Pancreas (tissue), 10 donors: ENCODE results near the gene LRRC8D. TPM values are rescaled to one million over a fixed set of nuclear protein-coding genes. Genes with fewer than 3 reads are reported as not detected.

Experiments
- ATAC-seq, 4 donors: fragments of 200-7000 bp; cut with Tn5 transposase; one replicate each; pipeline versions ENCODE4 v1.8.0 to v1.9.1; 2020; ENCODE audit warnings: mild to moderate bottlenecking in 4 of 4, moderate library complexity in 4 of 4
- DNase-seq, 6 donors: peaks; one replicate each; pipeline ENCODE4 v3.0.0-alpha.2; 2020
- FAIRE-seq: peaks from 2 replicates; lab custom pipeline; 2012; peaks lifted over from hg19 to GRCh38; lab: Jason Lieb, UNC
- H3K27ac ChIP-seq, 4 donors: fragments of 200-600 bp; sonication (generic); 1 replicate in 3 of 4; 2 replicates in 1 of 4; pipeline versions ENCODE4 v1.5.0 to v1.8.0; 2020
- H3K27me3 ChIP-seq, 4 donors: fragments of 200-600 bp; one replicate each; pipeline ENCODE4 v1.8.0; 2021
- H3K36me3 ChIP-seq, 3 donors: fragments of 200-600 bp; sonication (generic) in 1 of 3; one replicate each; pipeline versions ENCODE4 v1.5.0 to v1.8.0; 2020 to 2021
- H3K4me1 ChIP-seq, 3 donors: fragments of 200-600 bp; one replicate each; pipeline ENCODE4 v1.8.0; 2021
- H3K4me3 ChIP-seq, 4 donors: fragments of 200-600 bp; sonication (generic) in 2 of 4; one replicate each; pipeline versions ENCODE4 v1.5.0 to v1.8.0; 2020 to 2021
- H3K9me3 ChIP-seq, 4 donors: fragments of 200-600 bp; one replicate each; pipeline ENCODE4 v1.8.0; 2021
- CTCF ChIP-seq, 4 donors: fragments of 200-600 bp; sonication (generic) in 3 of 4; IDR thresholded peaks; one replicate each; pipeline versions ENCODE4 v1.5.0 to v1.8.0; 2021; ENCODE audit warnings: antibody characterized with exemption in 4 of 4
- WGBS, 2 donors: extraction: QIAGEN DNeasy Blood & Tissue Kit; methylation state at CpG; one replicate each; pipeline ENCODE4 v1.1.7; 2013; 5-methylcytosine and 5-hydroxymethylcytosine counted together
- intact Hi-C, 3 donors: fragments of 100-400 bp; cut with DNase I; formaldehyde crosslinking; loops; one replicate each; pipeline versions ENCODE4 v1.11.1 to v1.14.2; 2022
- polyA plus RNA-seq, 2 donors: library from polyadenylated mRNA; stranded (reverse); fragments of 200-250 nt; gene quantifications; one replicate each; pipeline ENCODE4 v1.2.3, GENCODE V29; 2013
- total RNA-seq, 6 donors: library from RNA; stranded (reverse); fragmentation: NEBNext Ultra II Directional in 4 of 6; extraction: Animal tissue kit (Norgen Biotek cat#: 25700) in 4 of 6; gene quantifications; one replicate each; pipeline versions ENCODE4 v1.2.1 to v1.2.4, GENCODE V29; 2021 to 2023
- donor health status: healthy with polysubstance abuse.
- donor health status: DM: no; HTN: no; CAD: no; lungs with moderate emphysema.
- donor health status: DM: no; HTN: no; CAD: no.
- donor health status: control.
- donor health status: control.
- donor health status: Bipolar disorder and iron deficiency.
- donor health status: DM: yes; HTN: yes; CAD: no.
- donor health status: DM: no; HTN: no; CAD: no.
- donor health status: DM: no; HTN: no; CAD: no.
- donor health status: DM: yes; HTN: yes; CAD: no.

Gene LRRC8D
- total and polyA plus RNA-seq, 8 donors = 3.8 to 27.1 (median 10.4) TPM

DNA sequence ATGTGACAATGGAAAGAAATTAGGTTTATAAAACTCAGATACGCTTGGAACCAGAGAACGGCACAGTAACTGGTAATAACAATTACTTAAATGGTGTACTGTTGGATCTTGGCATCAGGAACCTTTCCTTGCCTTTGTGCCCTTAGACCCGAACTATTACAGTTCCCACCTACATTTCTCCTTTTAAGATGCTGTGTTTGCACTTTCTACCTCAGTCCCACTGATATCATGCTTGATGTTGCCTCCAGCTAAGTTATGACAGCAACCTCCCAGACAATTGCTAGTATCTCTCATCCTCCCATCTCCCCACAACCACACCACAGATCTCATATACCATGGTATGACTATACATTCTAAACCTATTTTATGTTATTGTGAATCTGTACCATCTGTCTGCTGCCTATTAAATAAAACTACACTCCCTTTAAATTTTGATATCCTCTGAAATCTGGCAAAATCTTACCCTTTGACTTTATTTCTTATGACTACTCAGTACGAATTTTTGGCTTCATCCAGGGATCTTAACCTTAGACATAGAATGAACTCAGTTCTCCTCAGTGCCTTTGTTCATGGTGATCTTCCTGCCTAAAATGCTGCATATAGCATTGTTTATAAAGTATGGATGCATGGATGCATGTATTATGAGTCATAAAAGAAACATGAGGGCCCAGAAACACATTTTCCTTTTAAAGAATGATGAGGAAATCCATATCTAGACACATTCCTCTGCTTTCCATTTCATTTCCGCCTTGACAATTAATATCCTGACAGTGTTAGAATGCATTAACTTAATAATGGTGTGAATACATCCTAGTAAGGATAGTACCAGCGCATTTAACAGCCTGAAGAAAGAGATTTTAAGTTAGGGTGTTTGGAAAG is 64.1 kb downstream of the LRRC8D start:
- no peaks in the 10 kb centered on the region for H3K36me3 ChIP-seq
- no peak overlapping the region for H3K27ac ChIP-seq
- WGBS, 2 donors = 88 to 91% methylated on average over 6 of the region's 6 CpGs
- DNase-seq (no peak), FAIRE-seq (no peak), ATAC-seq (no peak)
- H3K9me3 ChIP-seq = no peaks in the 10 kb centered on the region
- H3K4me3 ChIP-seq = no peak overlapping the region
- intact Hi-C loops = no loop called here
- H3K4me1 ChIP-seq = peaks cover 0 to under 1% (median 0%) of the 10 kb centered on the region in 3 donors
- no peak for TF ChIP-seq CTCF (IDR thresholded peaks at IDR 0.05)
- no peaks in the 10 kb centered on the region for H3K27me3 ChIP-seq

DNA sequence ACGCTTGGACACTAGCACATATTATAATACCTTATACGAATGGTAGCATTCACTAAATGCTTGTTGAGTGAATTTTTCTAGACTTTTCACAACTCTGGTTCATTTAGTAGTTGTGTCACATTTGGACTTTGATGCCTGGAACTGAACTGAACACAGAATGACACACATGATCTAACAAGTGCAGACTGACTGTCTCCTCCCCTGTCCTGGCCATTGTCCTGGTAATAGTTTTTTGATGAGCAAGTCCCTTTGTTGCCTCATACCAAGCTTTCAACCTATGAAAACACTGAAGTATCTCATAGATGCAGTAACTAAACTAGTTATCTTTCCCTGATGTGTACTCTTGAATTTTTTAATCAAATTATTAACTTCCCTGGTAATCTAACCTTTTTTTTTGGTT is 66.4 kb downstream of the LRRC8D start:
- FAIRE-seq (no peak), ATAC-seq (no peak), DNase-seq (no peak)
- Histone ChIP-seq H3K36me3 (no peaks in the 10 kb centered on the region), H3K4me3 (no peak overlapping the region), H3K4me1 (peaks cover 0 to 9% (median 4%) of the 10 kb centered on the region in 3 donors), H3K9me3 (no peaks in the 10 kb centered on the region), H3K27ac (no peak overlapping the region), H3K27me3 (no peaks in the 10 kb centered on the region)
- WGBS, 2 donors = 94 to 100% methylated on average over 2 of the region's 2 CpGs
- intact Hi-C loops = no loop called here
- no peak for TF ChIP-seq CTCF (IDR thresholded peaks at IDR 0.05)

GRCh38 chr1:89887713-89888112 is 66.9 kb downstream of the LRRC8D start:
- Histone ChIP-seq H3K27ac (no peak overlapping the region), H3K36me3 (no peaks in the 10 kb centered on the region), H3K27me3 (no peaks in the 10 kb centered on the region), H3K4me3 (no peak overlapping the region), H3K9me3 (no peaks in the 10 kb centered on the region), H3K4me1 (peaks cover 0 to 9% (median 4%) of the 10 kb centered on the region in 3 donors)
- no peak for TF ChIP-seq CTCF (IDR thresholded peaks at IDR 0.05)
- ATAC-seq (no peak), FAIRE-seq (no peak), DNase-seq (no peak)
- intact Hi-C loops = no loop called here
- 96 to 97% methylated on average over 1 of the region's 1 CpG for whole genome bisulfite sequencing, 2 donors

DNA sequence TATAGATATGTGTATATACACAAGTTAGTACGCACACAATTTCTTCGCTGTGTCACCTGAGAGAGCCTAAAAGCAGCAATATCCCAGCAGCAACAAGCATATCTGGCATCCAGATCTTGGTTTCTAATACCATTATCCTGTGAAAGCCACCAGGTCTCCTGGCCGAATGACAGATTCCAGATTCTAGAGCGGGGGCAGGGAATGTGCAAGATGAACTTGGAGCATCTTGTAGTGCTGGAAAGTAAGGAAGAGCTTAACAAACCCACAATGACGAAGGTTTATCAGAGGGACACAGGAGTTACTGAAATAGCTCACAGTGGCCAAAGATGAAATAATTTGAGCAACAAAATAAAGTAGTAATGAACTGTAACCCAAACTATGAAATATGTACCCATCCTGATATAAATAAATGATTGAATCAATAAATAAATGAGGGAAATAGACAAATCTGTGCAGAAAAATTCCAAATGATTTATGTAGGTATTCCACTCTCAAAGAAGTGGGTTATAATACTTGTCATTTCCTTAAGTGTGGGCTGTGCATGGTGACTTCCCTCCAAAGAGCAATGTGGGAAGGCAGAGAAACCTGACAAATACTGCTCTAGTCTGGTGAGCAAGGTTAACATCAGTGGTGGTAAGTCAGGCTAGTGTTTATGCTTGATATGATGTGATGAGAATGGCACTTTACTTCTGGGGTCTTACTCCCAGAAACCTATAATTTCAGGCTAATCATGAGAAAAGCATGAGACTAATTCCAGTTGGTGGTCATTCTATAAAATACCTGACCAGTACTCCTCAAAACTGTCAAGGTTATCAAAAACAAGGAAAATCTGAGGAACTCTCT is 67.9 kb downstream of the LRRC8D start:
- no peak overlapping the region for H3K27ac ChIP-seq
- no peak overlapping the region for H3K4me3 ChIP-seq
- no peaks in the 10 kb centered on the region for H3K27me3 ChIP-seq
- no peak for ATAC-seq
- H3K4me1 ChIP-seq = peaks cover 0 to 9% (median 4%) of the 10 kb centered on the region in 3 donors
- no peak for FAIRE-seq
- intact Hi-C loops = no loop called here
- no peaks in the 10 kb centered on the region for H3K36me3 ChIP-seq
- no peaks in the 10 kb centered on the region for H3K9me3 ChIP-seq
- TF ChIP-seq CTCF (IDR thresholded peaks at IDR 0.05) = no peak
- 84 to 87% methylated on average over 5 of the region's 5 CpGs for WGBS, 2 donors
- no peak for DNase-seq
